Panc1 (cell line): ENCODE data around the gene SPSB3. TPM values are rescaled to one million over a fixed set of nuclear protein-coding genes. Genes with fewer than 3 reads are reported as not detected.
"Not testable (repeated sequence)": the region's sequence is repeated elsewhere in the genome, so short reads cannot be mapped to it uniquely, and the experiment has no call there.

Experiments
- ATAC-seq: fragments of 200-7000 bp; cut with Tn5 transposase; 2 replicates; pipeline ENCODE4 v1.9.1; 2020; ENCODE audit warnings: mild to moderate bottlenecking, moderate library complexity
- BruUV-seq: library from RNA; stranded (reverse); fragments of 400-500 nt; replicated peaks from 2 replicates; lab custom pipeline; 2021; lab: Mats Ljungman, UMichigan
- CTCF ChIA-PET: fragments of 300-600 bp; sonication (Branson Sonifier 250); formaldehyde crosslinking; loops from one replicate; lab custom pipeline; 2022; ENCODE audit warnings: antibody characterized with exemption; lab: Charles Lee
- POLR2A ChIA-PET: fragments of 300-600 bp; sonication (Branson Sonifier 250); formaldehyde crosslinking; loops from one replicate; lab custom pipeline; 2022; ENCODE audit warnings: antibody characterized with exemption; lab: Charles Lee
- DNase-seq: peaks from one replicate; pipeline ENCODE4 v3.0.0-alpha.2; 2010; ENCODE audit warnings: low read depth, low spot score
- H3K27ac ChIP-seq: 2 replicates; pipeline ENCODE4 v1.5.1; 2011; ENCODE audit warnings: mild to moderate bottlenecking, low read length, inconsistent platforms
- H3K27me3 ChIP-seq: fragments of 200-500 bp; sonication (Bioruptor generic); 2 replicates; pipeline ENCODE4 v1.6.0; 2014; ENCODE audit warnings: low read length, inconsistent platforms; ENCODE audit not compliant: control insufficient read depth, insufficient read depth
- H3K36me3 ChIP-seq: fragments of 200-500 bp; sonication (Bioruptor generic); 2 replicates; pipeline ENCODE4 v1.5.1; 2014; ENCODE audit warnings: inconsistent platforms, mild to moderate bottlenecking, low read length, moderate library complexity; ENCODE audit not compliant: control insufficient read depth, insufficient read depth
- H3K4me1 ChIP-seq: 2 replicates; pipeline ENCODE4 v1.5.1; 2011; ENCODE audit warnings: inconsistent platforms, mild to moderate bottlenecking, low read length, moderate library complexity; ENCODE audit not compliant: control insufficient read depth, insufficient read depth
- H3K4me3 ChIP-seq, 2 experiments: 2 replicates each; pipeline ENCODE4 v1.5.1; 2011 to 2012; ENCODE audit warnings: low read depth in 2 of 2, low read length in 2 of 2, mild to moderate bottlenecking in 2 of 2, inconsistent platforms in 1 of 2, moderate library complexity in 1 of 2
- H3K9me3 ChIP-seq: fragments of 200-500 bp; sonication (Bioruptor generic); 2 replicates; pipeline ENCODE4 v1.5.1; 2014; ENCODE audit warnings: low read depth, mild to moderate bottlenecking, inconsistent platforms, low read length, moderate library complexity; ENCODE audit not compliant: control insufficient read depth, insufficient read depth
- POLR2AphosphoS5 ChIP-seq: IDR thresholded peaks from 2 replicates; pipeline ENCODE4 v1.6.1; 2012; ENCODE audit warnings: mild to moderate bottlenecking, low read depth, low read length, moderate library complexity
- SIN3A ChIP-seq: IDR thresholded peaks from 2 replicates; pipeline ENCODE4 v1.6.1; 2012; ENCODE audit warnings: low read depth, mild to moderate bottlenecking, low read length, moderate library complexity, borderline replicate concordance; ENCODE audit not compliant: insufficient read depth
- TCF7L2 ChIP-seq: IDR thresholded peaks from 2 replicates; pipeline ENCODE4 v1.6.1; 2011; ENCODE audit warnings: mild to moderate bottlenecking, low read depth, low read length, inconsistent platforms
- in situ Hi-C: cut with HindIII; loops from 2 replicates; pipeline ENCODE4 v1.10.0; 2016; ENCODE audit warnings: low sequenced_read_pairs, low pct_unique_long_range_greater_than_20kb
- intact Hi-C: fragments of 100-400 bp; cut with micrococcal nuclease; formaldehyde crosslinking; loops from one replicate; pipeline ENCODE4 v1.10.0; 2022; ENCODE audit not compliant: unreplicated experiment
- total RNA-seq: library from RNA; stranded (reverse); gene quantifications from one replicate; pipeline ENCODE4 v1.2.1, GENCODE V29; 2021; ENCODE audit not compliant: unreplicated experiment
- TF ChIP-seq, protein P1 (sequence below), 2 experiments: IDR thresholded peaks; 2 replicates each; pipeline ENCODE4 v1.6.1; 2011 to 2012; ENCODE audit warnings: low read depth in 2 of 2, control low read depth in 1 of 2, low read length in 1 of 2, mild to moderate bottlenecking in 1 of 2, moderate library complexity in 1 of 2; ENCODE audit not compliant: insufficient read depth in 1 of 2
- TF ChIP-seq, protein P2 (sequence below): fragments of 450-650 bp; IDR thresholded peaks from 2 replicates; pipeline ENCODE4 v1.5.1; 2017; ENCODE audit warnings: mild to moderate bottlenecking

Gene SPSB3
- total RNA-seq, 1 experiment from 2014 or later: 23.0 TPM

DNA sequence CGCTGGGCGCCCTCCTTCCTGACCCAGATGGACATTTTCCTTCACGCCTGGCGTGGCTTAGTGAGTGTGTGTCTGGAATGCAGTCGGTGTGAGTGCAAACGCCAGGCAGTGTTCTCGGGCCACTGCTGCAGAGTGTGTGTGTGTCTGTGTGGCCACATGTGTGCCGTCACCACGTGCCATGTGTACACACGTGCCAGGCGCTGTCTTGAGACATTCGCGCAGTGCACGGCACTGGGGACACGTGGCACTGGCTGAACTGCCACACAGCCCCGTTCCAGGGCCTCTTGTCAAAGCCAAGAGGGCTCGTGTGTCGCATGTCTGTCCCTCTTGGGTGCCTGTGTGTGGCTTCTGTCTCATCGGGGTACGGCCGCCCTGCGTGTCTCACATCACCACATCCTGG lies 47.6 kb downstream of the SPSB3 start:
- H3K36me3 ChIP-seq: no peaks in the 10 kb centered on the region
- no peak overlapping the region for H3K27ac ChIP-seq
- no TSS peak for BruUV-seq
- CTCF ChIA-PET: no interaction called here
- no peaks in the 10 kb centered on the region for H3K27me3 ChIP-seq
- in situ Hi-C loops: no loop called here
- no peaks in the 10 kb centered on the region for H3K9me3 ChIP-seq
- ATAC-seq (no peak), DNase-seq (no peak)
- intact Hi-C loops: no loop called here
- H3K4me1 ChIP-seq: no peaks in the 10 kb centered on the region
- no peak for TF ChIP-seq SIN3A
- no peak overlapping the region for H3K4me3 ChIP-seq
- POLR2A ChIA-PET: no interaction called here

DNA sequence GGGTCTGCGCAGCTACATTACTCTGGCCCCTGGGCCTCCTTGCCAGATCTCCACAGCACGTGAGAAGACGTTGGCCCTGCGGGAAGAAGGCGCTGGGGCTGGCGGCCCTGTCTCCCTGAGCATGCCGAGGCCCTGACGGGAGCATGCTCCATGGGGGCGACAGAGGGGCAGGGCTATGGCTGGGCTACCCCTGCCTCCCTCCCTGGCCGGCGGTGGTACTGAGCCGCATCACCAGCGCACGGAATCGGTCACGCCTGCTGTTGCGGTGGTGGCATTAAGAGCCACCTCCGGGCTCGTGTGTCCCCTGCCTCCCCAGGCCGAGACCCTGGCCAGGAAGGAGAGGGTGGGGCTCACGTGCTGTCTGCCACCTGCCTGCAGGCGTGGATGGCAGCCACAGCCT lies 48.2 kb downstream of the SPSB3 start:
- Histone ChIP-seq H3K36me3 (no peaks in the 10 kb centered on the region), H3K4me3 (no peak overlapping the region), H3K27ac (no peak overlapping the region), H3K4me1 (no peaks in the 10 kb centered on the region), H3K27me3 (no peaks in the 10 kb centered on the region), H3K9me3 (no peaks in the 10 kb centered on the region)
- ATAC-seq (no peak), DNase-seq (no peak)
- POLR2A ChIA-PET: no interaction called here
- TF ChIP-seq, protein P1, sequence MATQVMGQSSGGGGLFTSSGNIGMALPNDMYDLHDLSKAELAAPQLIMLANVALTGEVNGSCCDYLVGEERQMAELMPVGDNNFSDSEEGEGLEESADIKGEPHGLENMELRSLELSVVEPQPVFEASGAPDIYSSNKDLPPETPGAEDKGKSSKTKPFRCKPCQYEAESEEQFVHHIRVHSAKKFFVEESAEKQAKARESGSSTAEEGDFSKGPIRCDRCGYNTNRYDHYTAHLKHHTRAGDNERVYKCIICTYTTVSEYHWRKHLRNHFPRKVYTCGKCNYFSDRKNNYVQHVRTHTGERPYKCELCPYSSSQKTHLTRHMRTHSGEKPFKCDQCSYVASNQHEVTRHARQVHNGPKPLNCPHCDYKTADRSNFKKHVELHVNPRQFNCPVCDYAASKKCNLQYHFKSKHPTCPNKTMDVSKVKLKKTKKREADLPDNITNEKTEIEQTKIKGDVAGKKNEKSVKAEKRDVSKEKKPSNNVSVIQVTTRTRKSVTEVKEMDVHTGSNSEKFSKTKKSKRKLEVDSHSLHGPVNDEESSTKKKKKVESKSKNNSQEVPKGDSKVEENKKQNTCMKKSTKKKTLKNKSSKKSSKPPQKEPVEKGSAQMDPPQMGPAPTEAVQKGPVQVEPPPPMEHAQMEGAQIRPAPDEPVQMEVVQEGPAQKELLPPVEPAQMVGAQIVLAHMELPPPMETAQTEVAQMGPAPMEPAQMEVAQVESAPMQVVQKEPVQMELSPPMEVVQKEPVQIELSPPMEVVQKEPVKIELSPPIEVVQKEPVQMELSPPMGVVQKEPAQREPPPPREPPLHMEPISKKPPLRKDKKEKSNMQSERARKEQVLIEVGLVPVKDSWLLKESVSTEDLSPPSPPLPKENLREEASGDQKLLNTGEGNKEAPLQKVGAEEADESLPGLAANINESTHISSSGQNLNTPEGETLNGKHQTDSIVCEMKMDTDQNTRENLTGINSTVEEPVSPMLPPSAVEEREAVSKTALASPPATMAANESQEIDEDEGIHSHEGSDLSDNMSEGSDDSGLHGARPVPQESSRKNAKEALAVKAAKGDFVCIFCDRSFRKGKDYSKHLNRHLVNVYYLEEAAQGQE (IDR thresholded peaks at IDR 0.05; ENCODE audit: insufficient read depth in 1 of 2, low read depth in 2 of 2, low read length in 1 of 2): no peak
- TF ChIP-seq TCF7L2 (no peak), SIN3A (no peak), POLR2AphosphoS5 (no peak)
- TF ChIP-seq, protein P2, sequence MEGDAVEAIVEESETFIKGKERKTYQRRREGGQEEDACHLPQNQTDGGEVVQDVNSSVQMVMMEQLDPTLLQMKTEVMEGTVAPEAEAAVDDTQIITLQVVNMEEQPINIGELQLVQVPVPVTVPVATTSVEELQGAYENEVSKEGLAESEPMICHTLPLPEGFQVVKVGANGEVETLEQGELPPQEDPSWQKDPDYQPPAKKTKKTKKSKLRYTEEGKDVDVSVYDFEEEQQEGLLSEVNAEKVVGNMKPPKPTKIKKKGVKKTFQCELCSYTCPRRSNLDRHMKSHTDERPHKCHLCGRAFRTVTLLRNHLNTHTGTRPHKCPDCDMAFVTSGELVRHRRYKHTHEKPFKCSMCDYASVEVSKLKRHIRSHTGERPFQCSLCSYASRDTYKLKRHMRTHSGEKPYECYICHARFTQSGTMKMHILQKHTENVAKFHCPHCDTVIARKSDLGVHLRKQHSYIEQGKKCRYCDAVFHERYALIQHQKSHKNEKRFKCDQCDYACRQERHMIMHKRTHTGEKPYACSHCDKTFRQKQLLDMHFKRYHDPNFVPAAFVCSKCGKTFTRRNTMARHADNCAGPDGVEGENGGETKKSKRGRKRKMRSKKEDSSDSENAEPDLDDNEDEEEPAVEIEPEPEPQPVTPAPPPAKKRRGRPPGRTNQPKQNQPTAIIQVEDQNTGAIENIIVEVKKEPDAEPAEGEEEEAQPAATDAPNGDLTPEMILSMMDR: no peak
- in situ Hi-C loops: no loop called here
- BruUV-seq: no TSS peak
- intact Hi-C loops: no loop called here
- CTCF ChIA-PET: no interaction called here

DNA sequence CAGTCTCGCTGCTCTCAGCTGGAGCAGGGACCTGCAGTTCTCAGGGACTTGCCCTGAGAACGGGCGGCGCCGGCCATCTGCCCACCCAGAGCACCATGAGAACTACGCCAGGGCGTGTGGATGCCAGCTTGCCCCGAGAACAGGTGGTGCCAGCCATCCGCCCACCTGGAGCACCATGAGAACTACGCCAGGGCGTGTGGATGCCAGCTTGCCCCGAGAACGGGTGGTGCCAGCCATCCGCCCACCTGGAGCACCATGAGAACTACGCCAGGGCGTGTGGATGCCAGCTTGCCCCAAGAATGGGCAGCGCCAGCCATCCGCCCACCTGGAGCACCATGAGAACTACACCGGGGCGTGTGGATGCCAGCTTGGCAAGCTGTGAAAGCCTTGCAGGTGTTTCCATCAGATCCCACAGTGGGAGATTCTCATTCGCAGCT lies 49.8 kb downstream of the SPSB3 start:
- ATAC-seq, H3K4me3 ChIP-seq, POLR2A ChIA-PET, H3K9me3 ChIP-seq, in situ Hi-C loops, DNase-seq, H3K27ac ChIP-seq, H3K27me3 ChIP-seq, intact Hi-C loops, BruUV-seq, H3K36me3 ChIP-seq, H3K4me1 ChIP-seq, CTCF ChIA-PET: not testable (repeated sequence)
